GM20000 (cell line): Measurements from ENCODE around the gene EHBP1.

Source experiments
- DNase-seq: peaks from one replicate; pipeline ENCODE4 v3.0.0; 2012; ENCODE audit warnings: low spot score
- TF ChIP-seq, protein P1 (sequence below): IDR thresholded peaks from 2 replicates; pipeline ENCODE4 v1.5.1; 2012; ENCODE audit warnings: mild to moderate bottlenecking, control low read depth; ENCODE audit errors: extremely low read depth, missing control alignments

EHBP1 gene

DNA sequence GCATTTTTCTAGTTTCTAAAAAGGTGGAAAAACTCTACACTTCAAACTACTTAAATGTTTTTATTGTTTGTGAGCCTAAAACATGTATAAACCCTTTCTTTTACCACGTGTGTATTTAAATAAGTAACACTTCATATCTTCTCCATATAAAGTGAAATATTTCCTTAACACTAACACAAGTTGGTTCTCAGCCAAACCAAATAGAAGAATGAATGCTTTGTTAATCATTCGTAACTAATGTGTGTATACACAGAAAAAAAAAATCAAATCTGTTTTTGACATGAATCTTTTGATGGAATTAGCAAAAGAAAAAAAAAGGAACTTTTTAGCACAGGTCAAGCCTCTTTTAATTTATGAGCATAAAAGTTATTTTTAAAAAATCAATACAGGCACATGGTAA is 89.3 kb downstream of the EHBP1 start:
- DNase-seq = no peak
- TF ChIP-seq, protein P1, sequence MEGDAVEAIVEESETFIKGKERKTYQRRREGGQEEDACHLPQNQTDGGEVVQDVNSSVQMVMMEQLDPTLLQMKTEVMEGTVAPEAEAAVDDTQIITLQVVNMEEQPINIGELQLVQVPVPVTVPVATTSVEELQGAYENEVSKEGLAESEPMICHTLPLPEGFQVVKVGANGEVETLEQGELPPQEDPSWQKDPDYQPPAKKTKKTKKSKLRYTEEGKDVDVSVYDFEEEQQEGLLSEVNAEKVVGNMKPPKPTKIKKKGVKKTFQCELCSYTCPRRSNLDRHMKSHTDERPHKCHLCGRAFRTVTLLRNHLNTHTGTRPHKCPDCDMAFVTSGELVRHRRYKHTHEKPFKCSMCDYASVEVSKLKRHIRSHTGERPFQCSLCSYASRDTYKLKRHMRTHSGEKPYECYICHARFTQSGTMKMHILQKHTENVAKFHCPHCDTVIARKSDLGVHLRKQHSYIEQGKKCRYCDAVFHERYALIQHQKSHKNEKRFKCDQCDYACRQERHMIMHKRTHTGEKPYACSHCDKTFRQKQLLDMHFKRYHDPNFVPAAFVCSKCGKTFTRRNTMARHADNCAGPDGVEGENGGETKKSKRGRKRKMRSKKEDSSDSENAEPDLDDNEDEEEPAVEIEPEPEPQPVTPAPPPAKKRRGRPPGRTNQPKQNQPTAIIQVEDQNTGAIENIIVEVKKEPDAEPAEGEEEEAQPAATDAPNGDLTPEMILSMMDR = no peak

DNA sequence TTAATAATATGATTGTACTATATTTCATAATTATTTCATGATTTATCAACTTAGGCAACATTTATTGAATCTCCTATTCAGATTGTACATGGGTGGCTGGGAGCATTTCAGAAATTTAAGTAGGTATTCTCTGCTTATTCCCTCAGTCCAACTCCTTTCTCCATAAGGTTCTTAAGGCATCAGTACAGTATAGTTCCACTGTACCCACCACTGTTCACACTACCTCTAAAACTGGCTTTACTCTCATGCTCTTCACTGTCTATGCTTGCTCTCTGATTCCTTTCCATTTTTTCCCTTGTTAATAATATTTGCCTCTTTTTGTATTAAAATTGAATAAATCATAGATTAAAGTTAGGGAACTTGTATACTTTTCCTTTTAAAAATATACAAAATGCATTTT is 89.8 kb downstream of the EHBP1 start:
- TF ChIP-seq, protein P1 = no peak
- no peak for DNase-seq

DNA sequence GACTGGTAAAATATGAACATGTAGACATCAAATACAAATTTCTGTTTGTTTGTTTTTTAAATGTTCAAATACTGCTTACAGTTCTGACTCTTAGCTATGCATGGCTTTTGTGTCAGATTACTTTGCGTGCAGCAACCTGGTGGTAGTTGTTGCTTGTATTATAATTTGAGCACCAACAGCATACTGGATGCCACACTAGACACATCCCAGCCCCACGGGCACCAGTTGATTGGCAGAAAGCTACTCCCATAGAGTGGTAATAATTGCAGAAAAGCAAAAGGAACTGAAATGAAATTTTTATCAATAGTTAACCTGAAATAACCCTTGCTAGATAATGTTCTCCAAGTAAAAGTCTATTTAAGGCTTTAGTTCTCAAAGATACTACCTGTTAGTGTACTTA is 91.6 kb downstream of the EHBP1 start:
- no peak for DNase-seq
- TF ChIP-seq, protein P1 = no peak

DNA sequence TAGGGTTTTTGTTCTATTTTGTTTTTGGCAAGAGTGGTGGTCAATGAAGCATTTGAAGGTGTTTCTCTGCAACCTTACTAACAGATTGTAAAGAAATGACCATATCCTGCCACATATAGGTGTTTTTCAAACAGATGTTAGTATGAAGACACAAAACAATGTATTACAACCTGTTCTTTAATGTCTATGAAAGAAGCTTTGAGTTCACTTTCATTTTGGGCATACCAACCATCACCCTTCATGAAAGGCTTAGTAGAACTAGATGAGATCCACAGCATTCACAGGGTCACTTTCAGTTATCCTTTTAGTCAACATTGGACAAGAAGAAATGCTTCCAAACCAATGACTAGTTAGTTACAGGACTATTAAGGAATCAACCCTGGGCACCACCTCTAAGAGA is 95.1 kb downstream of the EHBP1 start:
- DNase-seq = no peak
- TF ChIP-seq, protein P1 = no peak

DNA sequence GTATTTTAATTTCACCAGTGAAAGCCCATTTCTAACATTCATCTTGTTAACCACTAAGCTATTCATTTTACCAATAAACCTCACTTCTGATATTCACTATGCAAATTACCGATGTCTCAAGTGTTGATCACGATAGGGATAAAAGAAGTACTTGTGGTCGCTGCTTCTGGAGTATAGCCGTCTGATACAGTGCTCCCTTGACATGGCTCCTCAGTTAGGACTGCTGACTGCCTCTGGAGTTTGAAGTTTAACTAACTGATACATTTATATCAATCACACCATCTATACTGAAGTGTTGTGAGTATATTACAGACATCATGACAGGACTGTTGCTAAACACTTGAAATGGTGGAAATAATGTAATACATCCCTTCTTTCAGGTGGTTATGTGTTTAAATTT is 95.6 kb downstream of the EHBP1 start:
- TF ChIP-seq, protein P1 = no peak
- DNase-seq = no peak

DNA sequence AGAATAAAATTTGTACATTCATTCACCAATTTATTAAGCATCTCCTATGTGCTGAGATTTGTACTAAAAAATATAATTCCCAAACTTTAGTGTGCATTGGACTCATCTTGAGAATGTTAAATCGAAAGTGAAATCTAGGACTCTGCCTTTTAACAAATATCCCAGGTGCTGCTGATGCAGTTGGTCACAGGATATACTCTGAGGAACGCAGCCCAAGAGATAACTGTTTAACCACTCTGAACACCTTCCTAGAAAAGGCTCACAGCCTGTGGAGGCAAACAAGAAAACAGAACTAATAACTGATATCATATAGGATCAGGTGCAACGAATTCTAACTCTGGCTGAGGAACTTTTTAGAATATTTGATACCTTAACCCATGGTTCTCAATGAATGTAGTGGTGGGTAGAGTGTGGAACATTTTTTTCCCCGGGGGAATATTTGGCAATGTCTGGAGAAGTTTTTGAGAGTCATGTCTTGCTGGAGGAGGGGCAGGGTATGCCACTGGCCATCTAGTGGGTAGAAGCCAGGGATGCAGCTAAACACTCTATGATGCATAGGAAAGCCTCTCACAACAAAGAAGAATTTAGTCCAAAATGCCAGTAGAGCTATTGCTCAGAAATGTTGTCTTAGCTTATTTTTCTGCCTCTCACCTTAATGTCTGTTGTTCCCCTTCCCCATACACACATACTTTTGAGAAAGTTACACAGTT is 96.5 kb downstream of the EHBP1 start:
- no peak for DNase-seq
- TF ChIP-seq, protein P1 = no peak

DNA sequence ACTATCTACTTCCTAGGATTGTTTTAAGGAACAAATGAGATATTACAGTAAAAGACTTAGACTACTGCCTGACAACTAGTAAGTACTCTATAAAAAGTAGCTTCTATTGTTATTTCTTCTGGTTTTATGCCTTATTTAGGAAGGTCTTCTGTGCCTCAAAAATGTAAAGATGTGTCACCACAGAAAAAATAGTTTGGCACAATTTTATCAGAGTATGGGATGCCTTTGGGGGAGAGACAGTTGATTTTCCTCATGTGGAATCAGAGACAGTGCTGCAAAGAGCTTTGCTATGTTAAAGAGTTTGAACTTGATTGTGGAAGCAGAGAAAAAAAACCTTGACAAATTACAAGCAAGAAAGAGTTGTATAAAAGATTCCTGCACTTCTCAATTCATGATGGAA is 98.4 kb downstream of the EHBP1 start:
- DNase-seq = no peak
- TF ChIP-seq, protein P1 = no peak
